AG04450 (cell line): Measurements from ENCODE around the gene GPX4. TPM values are rescaled to one million over a fixed set of nuclear protein-coding genes. Genes with fewer than 3 reads are reported as not detected.
A peak's percentile ranks its signal among the peaks of the same experiment; 100 is the strongest.
"Not testable (repeated sequence)": the region's sequence is repeated elsewhere in the genome, so short reads cannot be mapped to it uniquely, and the experiment has no call there.

Source experiments
- CTCF ChIA-PET: fragments of 300-600, 350-600 bp; formaldehyde crosslinking; extraction: SDS; loops from one replicate; lab custom pipeline; 2022; ENCODE audit warnings: antibody characterized with exemption, inconsistent platforms; lab: Charles Lee
- POLR2A ChIA-PET: fragments of 350-600 bp; formaldehyde crosslinking; extraction: SDS; loops from one replicate; lab custom pipeline; 2021; ENCODE audit warnings: antibody characterized with exemption, inconsistent platforms; lab: Yijun Ruan, JAX
- DNase-seq: peaks from one replicate; pipeline ENCODE4 v3.0.0-alpha.2; 2011; ENCODE audit warnings: low read depth, low spot score
- H3K27ac ChIP-seq: one replicate; pipeline ENCODE4 v1.5.1; 2012; ENCODE audit warnings: low read depth, low read length, control low read depth
- H3K27me3 ChIP-seq: one replicate; pipeline ENCODE4 v1.6.0; 2012; ENCODE audit warnings: low read length; ENCODE audit not compliant: control insufficient read depth, insufficient read depth
- H3K4me3 ChIP-seq: 2 replicates; pipeline ENCODE4 v1.5.1; 2011; ENCODE audit warnings: mild to moderate bottlenecking, low read depth, low read length, control low read depth
- H3K9me3 ChIP-seq: 2 replicates; pipeline ENCODE4 v1.5.1; 2012; ENCODE audit warnings: low read length; ENCODE audit not compliant: control insufficient read depth, insufficient read depth
- polyA plus RNA-seq: library from polyadenylated mRNA; depleted of rRNA; stranded (reverse); fragments of >200 nt; gene quantifications from 2 replicates; pipeline ENCODE4 v1.2.3, GENCODE V29; 2011
- TF ChIP-seq, protein P1 (sequence below): IDR thresholded peaks from 2 replicates; pipeline ENCODE4 v1.5.1; 2011; ENCODE audit warnings: low read depth, low read length, control low read depth, inconsistent platforms

GPX4 gene
- polyA plus RNA-seq, 1 experiment, result 627 TPM

DNA sequence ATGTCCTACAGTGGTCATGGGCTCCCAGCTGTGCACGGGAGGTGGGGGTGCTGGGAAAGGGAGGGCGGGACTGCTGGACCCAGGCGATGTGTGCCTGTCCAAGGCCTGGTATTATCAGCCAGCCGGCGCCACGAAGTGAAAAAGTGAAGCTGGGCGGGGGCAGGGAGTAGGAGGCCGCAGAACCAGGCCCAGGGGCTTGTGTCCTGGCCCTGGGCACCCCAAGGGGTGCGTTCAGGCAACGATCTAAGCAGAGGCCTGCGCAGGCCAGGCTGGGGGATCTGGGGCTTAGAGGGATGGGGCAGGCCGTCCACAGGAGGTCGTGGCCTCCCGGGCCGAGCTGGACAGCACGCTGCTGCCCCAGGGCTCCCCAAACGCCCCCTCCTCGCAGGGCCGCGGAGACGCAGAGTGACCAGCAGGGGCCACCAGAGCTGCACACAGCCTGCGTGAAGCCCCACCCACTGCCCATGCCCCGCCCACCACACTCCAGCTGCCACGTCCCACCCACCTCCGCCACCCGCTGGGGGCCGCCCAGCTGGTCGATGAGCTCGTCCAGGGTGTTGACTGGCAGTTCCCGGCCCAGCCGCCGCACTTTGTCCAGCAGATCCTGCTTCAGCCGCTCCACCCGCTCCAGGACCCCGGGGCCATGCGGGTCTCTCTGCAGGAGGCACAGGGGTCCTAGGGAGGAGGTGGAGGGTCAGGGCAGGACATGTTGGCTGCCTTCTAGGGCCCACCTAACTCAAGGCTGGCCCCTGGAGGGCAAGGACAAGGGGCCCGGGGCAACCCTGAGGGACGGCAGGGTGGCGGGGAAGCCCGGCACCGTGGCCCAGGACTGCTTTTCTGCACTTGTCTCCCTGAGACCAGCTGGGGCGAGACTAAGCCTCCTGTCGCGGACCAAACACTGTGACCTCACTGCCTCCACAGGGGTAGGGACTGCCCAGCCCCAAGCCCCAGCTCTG, 9.5 kb downstream of the GPX4 start:
- H3K27me3 ChIP-seq, result no peaks in the 10 kb centered on the region
- POLR2A ChIA-PET, result interaction anchor here (0.6 to 1.5 kb wide), 14 partner anchors 8 to 156 kb away, joined by 3 to 22 read pairs (median 4); partner anchors contain the start of genes ABCA7, CIRBP and GPX4
- H3K27ac ChIP-seq, result peak overlapping the region; percentile 88
- CTCF ChIA-PET, result interaction anchor here (0.6 to 3.6 kb wide), 27 partner anchors 10 to 328 kb away, joined by 3 to 52 read pairs (median 5); partner anchors contain the start of genes ATP5F1D and GPX4
- H3K9me3 ChIP-seq, result peaks cover 22% of the 10 kb centered on the region; the same call in 1 of the 2 replicates
- no peak overlapping the region for H3K4me3 ChIP-seq
- peak; percentile 94 for DNase-seq
- TF ChIP-seq, protein P1, sequence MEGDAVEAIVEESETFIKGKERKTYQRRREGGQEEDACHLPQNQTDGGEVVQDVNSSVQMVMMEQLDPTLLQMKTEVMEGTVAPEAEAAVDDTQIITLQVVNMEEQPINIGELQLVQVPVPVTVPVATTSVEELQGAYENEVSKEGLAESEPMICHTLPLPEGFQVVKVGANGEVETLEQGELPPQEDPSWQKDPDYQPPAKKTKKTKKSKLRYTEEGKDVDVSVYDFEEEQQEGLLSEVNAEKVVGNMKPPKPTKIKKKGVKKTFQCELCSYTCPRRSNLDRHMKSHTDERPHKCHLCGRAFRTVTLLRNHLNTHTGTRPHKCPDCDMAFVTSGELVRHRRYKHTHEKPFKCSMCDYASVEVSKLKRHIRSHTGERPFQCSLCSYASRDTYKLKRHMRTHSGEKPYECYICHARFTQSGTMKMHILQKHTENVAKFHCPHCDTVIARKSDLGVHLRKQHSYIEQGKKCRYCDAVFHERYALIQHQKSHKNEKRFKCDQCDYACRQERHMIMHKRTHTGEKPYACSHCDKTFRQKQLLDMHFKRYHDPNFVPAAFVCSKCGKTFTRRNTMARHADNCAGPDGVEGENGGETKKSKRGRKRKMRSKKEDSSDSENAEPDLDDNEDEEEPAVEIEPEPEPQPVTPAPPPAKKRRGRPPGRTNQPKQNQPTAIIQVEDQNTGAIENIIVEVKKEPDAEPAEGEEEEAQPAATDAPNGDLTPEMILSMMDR, result peak; percentile 83

DNA sequence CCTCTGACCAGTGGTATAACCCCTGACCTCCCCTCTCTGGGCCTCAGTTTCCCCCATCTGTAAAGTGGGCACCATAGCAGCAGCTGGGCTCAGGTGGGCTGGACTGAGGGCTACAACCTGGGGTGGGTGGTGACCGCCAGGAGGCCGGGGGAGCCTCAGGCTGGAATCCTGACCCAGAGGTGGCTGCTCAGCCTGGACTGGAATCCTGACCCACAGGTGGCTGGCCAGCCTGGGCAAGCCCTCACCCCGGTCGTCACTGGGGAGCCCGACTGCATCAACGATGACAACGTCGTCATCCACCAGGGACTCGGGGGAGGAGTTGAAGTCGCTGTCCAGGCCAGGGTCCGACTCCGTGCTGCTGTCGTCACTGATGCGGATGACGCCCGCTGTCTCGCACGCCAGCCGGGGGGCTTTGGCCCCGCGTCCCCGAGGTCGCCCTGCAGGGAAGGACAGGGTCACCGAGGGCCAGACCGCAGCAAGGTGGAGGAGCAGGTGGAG, 10.2 kb downstream of the GPX4 start:
- Histone ChIP-seq H3K27me3 (no peaks in the 10 kb centered on the region), H3K27ac (peak overlapping the region; percentile 88), H3K4me3 (no peak overlapping the region), H3K9me3 (peaks cover 17% of the 10 kb centered on the region; the same call in 1 of the 2 replicates)
- DNase-seq, result no peak
- ChIA-PET POLR2A (interaction anchor here (0.7 to 1.5 kb wide), 9 partner anchors 10 to 155 kb away, joined by 3 to 22 read pairs (median 4); partner anchors contain the start of genes ABCA7, CIRBP and GPX4), CTCF (interaction anchor here (0.6 to 3.6 kb wide), 27 partner anchors 10 to 329 kb away, joined by 3 to 52 read pairs (median 5); partner anchors contain the start of genes ATP5F1D and GPX4)
- TF ChIP-seq, protein P1, result no peak

DNA sequence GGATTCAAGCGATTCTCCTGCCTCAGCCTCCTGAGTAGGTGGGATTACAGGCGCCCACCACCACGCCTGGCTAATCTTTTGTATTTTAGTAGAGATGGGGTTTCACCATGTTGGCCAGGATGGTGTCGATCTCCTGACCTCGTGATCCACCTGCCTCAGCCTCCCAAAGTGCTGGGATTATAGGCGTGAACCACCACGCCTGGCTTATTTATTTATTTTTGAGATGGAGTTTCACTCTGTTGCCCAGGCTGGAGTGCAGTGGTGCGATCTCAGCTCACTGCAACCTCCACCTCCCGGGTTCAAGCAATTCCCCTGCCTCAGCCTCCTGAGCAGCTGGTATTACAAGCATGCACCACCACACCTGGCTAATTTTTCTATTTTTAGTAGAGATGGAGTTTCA, 10.9 kb downstream of the GPX4 start:
- H3K27ac ChIP-seq, POLR2A ChIA-PET, H3K9me3 ChIP-seq, H3K4me3 ChIP-seq, H3K27me3 ChIP-seq, CTCF ChIA-PET, DNase-seq: not testable (repeated sequence)

DNA sequence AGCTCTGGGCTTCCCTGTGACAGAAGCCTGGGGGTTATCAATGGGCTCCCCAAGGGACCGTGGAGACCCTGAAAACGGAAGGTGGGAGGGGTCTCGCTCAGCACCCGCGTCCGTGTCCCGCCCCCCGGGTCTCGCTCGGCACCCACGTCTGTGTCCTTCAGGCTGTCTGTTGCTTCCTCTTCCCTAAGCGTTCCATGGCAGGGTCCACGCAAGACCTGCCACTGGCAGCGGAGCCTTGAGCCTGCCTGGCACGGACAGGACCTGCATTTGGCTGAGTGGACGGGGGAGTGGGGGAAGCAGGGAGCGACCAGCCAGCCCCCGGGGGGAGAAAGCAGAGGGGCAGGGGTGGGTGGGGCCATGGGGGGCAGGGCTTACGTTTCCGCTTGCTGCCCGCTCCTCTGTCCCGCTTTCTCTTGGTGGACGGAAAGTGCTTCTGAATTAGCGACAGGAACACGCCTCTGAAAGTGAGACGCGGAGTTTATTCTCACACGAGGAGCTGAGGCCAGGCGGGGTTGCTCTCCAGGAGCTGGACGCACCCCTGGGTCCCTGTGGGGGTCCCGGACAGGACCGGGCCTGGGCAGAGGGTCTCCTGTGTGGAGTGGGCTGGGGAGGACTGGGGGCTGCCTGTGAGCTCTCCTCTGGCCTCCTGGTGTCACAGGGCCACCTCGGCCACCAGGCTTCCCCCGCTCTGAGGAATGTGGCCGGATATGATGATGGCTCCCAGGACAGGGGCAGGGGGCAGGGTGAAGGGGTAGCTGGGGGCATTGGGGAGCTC, 12.0 kb downstream of the GPX4 start:
- DNase-seq, result no peak
- TF ChIP-seq, protein P1, result no peak
- ChIA-PET POLR2A (no interaction called here), CTCF (no interaction called here)
- Histone ChIP-seq H3K27ac (no peak overlapping the region), H3K27me3 (no peaks in the 10 kb centered on the region), H3K4me3 (no peak overlapping the region), H3K9me3 (peaks cover 3% of the 10 kb centered on the region; the same call in 1 of the 2 replicates)
